ENCODE results near the gene ZNHIT2. TPM values are rescaled to one million over a fixed set of nuclear protein-coding genes. Genes with fewer than 3 reads are reported as not detected.

Gene ZNHIT2
- polyA plus RNA-seq, 1 donor (not counting 4 experiments of a cell fraction or from before 2014, with no cell fraction given): 2.6 TPM

- DNase-seq (ENCODE audit: low read depth, low spot score): no peak
- dilution Hi-C loops (cut with MboI; ENCODE audit: extremely low pct_ligation_motif_present, low sequenced_read_pairs): no loop called here
- Histone ChIP-seq H3K4me2 (ENCODE audit: control insufficient read depth, extremely low read depth, insufficient read depth, low read depth, low read length) (peak overlapping the region; percentile 82), H3K36me3 (ENCODE audit: control insufficient read depth in 2 of 2, extremely low read depth in 1 of 2, insufficient read depth in 2 of 2, low read length in 2 of 2) (peaks cover 0 to 2% of the 10 kb centered on the region in 2 experiments), H3K4me3 (ENCODE audit: control insufficient read depth in 2 of 3, extremely low read depth in 1 of 3, insufficient read depth in 2 of 3, low read depth in 1 of 3, low read length in 3 of 3) (peak overlapping the region in 2 of 3 experiments; percentile 69 to 88), H4K20me1 (ENCODE audit: control insufficient read depth, extremely low read depth, insufficient read depth, low read length) (no peaks in the 10 kb centered on the region), H3K9me1 (ENCODE audit: control insufficient read depth, extremely low read depth, insufficient read depth, low read length) (no peaks in the 10 kb centered on the region), H3K9ac (ENCODE audit: control insufficient read depth, extremely low read depth, insufficient read depth, low read length) (peak overlapping the region; percentile 82), H2AFZ (ENCODE audit: control insufficient read depth, low read length) (peak overlapping the region; percentile 98), H3K4me1 (ENCODE audit: control insufficient read depth, extremely low read depth, insufficient read depth, low read length) (peaks cover 10% of the 10 kb centered on the region), H3K27ac (ENCODE audit: control insufficient read depth, insufficient read depth, low read length) (peak overlapping the region; percentile 8), H3K79me2 (ENCODE audit: control insufficient read depth, insufficient read depth, low read length) (peaks cover 11% of the 10 kb centered on the region), H3K9me3 (ENCODE audit: control insufficient read depth, low read depth, low read length) (no peaks in the 10 kb centered on the region), H3K27me3 (ENCODE audit: control insufficient read depth, extremely low read depth, insufficient read depth, low read length) (no peaks in the 10 kb centered on the region)
- no peak for FAIRE-seq
- TF ChIP-seq CTCF (optimal IDR thresholded peaks at IDR 0.05 in 1 of 3, IDR thresholded peaks at IDR 0.05 in 1 of 3, conservative IDR thresholded peaks at IDR 0.05 in 1 of 3; ENCODE audit: extremely low read depth in 1 of 3, insufficient read depth in 2 of 3, low read length in 3 of 3): no peak
- no peak for TF ChIP-seq EZH2 (IDR thresholded peaks at IDR 0.05; ENCODE audit: low read length)
Measured at GRCh38 chr11:65095427-65095826, 22.1 kb downstream of the ZNHIT2 start.

GRCh38 chr11:65090628-65091027, 26.9 kb downstream of the ZNHIT2 start:
- FAIRE-seq: no peak

More at GRCh38 chr11:65090628-65091027, 26.9 kb downstream of the ZNHIT2 start:
- no peak overlapping the region for H3K9ac ChIP-seq (ENCODE audit: control insufficient read depth, extremely low read depth, insufficient read depth, low read length)
- dilution Hi-C loops (cut with MboI; ENCODE audit: extremely low pct_ligation_motif_present, low sequenced_read_pairs): no loop called here
- no peaks in the 10 kb centered on the region for H4K20me1 ChIP-seq (ENCODE audit: control insufficient read depth, extremely low read depth, insufficient read depth, low read length)
- H3K27ac ChIP-seq (ENCODE audit: control insufficient read depth, insufficient read depth, low read length): no peak overlapping the region
- H3K27me3 ChIP-seq (ENCODE audit: control insufficient read depth, extremely low read depth, insufficient read depth, low read length): no peaks in the 10 kb centered on the region
- TF ChIP-seq CTCF (optimal IDR thresholded peaks at IDR 0.05 in 1 of 3, IDR thresholded peaks at IDR 0.05 in 1 of 3, conservative IDR thresholded peaks at IDR 0.05 in 1 of 3; ENCODE audit: extremely low read depth in 1 of 3, insufficient read depth in 2 of 3, low read length in 3 of 3): no peak
- no peak for TF ChIP-seq EZH2 (IDR thresholded peaks at IDR 0.05; ENCODE audit: low read length)
- H3K9me3 ChIP-seq (ENCODE audit: control insufficient read depth, low read depth, low read length): no peaks in the 10 kb centered on the region
- peaks cover 19 to 22% of the 10 kb centered on the region in 2 experiments for H3K36me3 ChIP-seq (ENCODE audit: control insufficient read depth in 2 of 2, extremely low read depth in 1 of 2, insufficient read depth in 2 of 2, low read length in 2 of 2)
- no peaks in the 10 kb centered on the region for H3K9me1 ChIP-seq (ENCODE audit: control insufficient read depth, extremely low read depth, insufficient read depth, low read length)
- H3K79me2 ChIP-seq (ENCODE audit: control insufficient read depth, insufficient read depth, low read length): peaks cover 2% of the 10 kb centered on the region
- H3K4me3 ChIP-seq (ENCODE audit: control insufficient read depth in 2 of 3, extremely low read depth in 1 of 3, insufficient read depth in 2 of 3, low read depth in 1 of 3, low read length in 3 of 3): no peak overlapping the region
- H3K4me1 ChIP-seq (ENCODE audit: control insufficient read depth, extremely low read depth, insufficient read depth, low read length): peaks cover 3% of the 10 kb centered on the region
- H3K4me2 ChIP-seq (ENCODE audit: control insufficient read depth, extremely low read depth, insufficient read depth, low read depth, low read length): no peak overlapping the region
- DNase-seq (ENCODE audit: low read depth, low spot score): no peak
- H2AFZ ChIP-seq (ENCODE audit: control insufficient read depth, low read length): no peak overlapping the region
